ENCODE data around the gene TULP1. TPM values are rescaled to one million over a fixed set of nuclear protein-coding genes. Genes with fewer than 3 reads are reported as not detected.

Gene TULP1
- total and polyA plus RNA-seq, 2 of the 13 experiments (the other 11 are each of a cell fraction or from before 2014, with no cell fraction given): not detected

DNA sequence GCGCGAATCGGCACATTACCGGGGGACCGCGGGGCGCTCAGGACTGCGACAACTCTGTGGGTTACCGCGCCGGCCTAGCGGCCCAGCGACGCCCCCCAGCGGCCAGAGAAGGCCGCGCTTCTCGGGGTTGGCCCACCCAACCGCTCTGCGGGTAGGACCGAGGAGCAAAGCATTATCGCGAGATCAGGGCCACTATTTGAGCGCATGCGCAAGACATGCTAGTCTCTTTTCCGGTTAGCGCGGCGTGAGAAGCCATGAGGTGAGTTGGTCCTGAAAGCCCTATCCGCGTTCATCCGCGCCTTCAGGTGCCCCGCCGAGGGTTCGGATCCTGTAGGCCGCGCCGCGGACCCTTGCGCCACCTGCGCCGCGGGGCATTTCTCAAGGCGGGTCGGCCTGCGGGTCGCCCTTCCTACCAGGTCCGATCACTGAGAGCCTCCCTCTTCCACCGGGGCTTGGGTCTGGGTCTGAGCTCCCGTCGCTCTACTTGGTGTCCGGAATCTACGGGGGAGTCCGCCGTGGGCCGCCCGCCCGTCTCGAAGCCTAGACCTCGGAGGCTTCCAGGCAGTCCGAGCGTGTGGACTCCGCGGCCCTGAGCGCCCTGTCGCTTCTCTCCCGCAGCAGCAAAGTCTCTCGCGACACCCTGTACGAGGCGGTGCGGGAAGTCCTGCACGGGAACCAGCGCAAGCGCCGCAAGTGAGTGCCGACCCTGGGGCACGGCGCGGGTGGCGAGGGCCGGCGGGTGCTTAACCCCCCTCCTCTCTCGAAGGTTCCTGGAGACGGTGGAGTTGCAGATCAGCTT is 44.3 kb downstream of the TULP1 start, which contains the start of gene RPL10A (continued):
- TF ChIP-seq, protein P1, sequence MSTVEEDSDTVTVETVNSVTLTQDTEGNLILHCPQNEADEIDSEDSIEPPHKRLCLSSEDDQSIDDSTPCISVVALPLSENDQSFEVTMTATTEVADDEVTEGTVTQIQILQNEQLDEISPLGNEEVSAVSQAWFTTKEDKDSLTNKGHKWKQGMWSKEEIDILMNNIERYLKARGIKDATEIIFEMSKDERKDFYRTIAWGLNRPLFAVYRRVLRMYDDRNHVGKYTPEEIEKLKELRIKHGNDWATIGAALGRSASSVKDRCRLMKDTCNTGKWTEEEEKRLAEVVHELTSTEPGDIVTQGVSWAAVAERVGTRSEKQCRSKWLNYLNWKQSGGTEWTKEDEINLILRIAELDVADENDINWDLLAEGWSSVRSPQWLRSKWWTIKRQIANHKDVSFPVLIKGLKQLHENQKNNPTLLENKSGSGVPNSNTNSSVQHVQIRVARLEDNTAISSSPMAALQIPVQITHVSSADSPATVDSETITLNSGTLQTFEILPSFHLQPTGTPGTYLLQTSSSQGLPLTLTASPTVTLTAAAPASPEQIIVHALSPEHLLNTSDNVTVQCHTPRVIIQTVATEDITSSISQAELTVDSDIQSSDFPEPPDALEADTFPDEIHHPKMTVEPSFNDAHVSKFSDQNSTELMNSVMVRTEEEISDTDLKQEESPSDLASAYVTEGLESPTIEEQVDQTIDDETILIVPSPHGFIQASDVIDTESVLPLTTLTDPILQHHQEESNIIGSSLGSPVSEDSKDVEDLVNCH (CRISPR knock-in tag; IDR thresholded peaks at IDR 0.05): no peak
- peak; percentile 95 for TF ChIP-seq TMF1 (CRISPR knock-in tag; IDR thresholded peaks at IDR 0.05; ENCODE audit: low read depth)
- 0 out of 2 replicates have a peak, but pooled peaks have one; percentile 13 for TF ChIP-seq KDM1A (CRISPR knock-in tag; IDR thresholded peaks at IDR 0.05)
- TF ChIP-seq MBNL3 (CRISPR knock-in tag; conservative IDR thresholded peaks at IDR 0.05): no peak
- TF ChIP-seq SIX4 (CRISPR knock-in tag; IDR thresholded peaks at IDR 0.05): peak; percentile 82; the same call in 1 of the 2 replicates
- TF ChIP-seq, protein P2, sequence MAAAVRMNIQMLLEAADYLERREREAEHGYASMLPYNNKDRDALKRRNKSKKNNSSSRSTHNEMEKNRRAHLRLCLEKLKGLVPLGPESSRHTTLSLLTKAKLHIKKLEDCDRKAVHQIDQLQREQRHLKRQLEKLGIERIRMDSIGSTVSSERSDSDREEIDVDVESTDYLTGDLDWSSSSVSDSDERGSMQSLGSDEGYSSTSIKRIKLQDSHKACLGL (CRISPR knock-in tag; IDR thresholded peaks at IDR 0.05): peak; percentile 94
- TF ChIP-seq, protein P3, sequence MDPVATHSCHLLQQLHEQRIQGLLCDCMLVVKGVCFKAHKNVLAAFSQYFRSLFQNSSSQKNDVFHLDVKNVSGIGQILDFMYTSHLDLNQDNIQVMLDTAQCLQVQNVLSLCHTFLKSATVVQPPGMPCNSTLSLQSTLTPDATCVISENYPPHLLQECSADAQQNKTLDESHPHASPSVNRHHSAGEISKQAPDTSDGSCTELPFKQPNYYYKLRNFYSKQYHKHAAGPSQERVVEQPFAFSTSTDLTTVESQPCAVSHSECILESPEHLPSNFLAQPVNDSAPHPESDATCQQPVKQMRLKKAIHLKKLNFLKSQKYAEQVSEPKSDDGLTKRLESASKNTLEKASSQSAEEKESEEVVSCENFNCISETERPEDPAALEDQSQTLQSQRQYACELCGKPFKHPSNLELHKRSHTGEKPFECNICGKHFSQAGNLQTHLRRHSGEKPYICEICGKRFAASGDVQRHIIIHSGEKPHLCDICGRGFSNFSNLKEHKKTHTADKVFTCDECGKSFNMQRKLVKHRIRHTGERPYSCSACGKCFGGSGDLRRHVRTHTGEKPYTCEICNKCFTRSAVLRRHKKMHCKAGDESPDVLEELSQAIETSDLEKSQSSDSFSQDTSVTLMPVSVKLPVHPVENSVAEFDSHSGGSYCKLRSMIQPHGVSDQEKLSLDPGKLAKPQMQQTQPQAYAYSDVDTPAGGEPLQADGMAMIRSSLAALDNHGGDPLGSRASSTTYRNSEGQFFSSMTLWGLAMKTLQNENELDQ (CRISPR knock-in tag; IDR thresholded peaks at IDR 0.05; ENCODE audit: borderline replicate concordance): no peak
- peak; percentile 92; the same call in 1 of the 2 replicates for TF ChIP-seq IKZF5 (CRISPR knock-in tag; IDR thresholded peaks at IDR 0.05)
- TF ChIP-seq SKI (IDR thresholded peaks at IDR 0.05; ENCODE audit: partially characterized antibody): peak; percentile 31
- peak; percentile 93; the same call in 1 of the 2 replicates for TF ChIP-seq KDM4B (CRISPR knock-in tag; IDR thresholded peaks at IDR 0.05)
- TF ChIP-seq ZSCAN31 (CRISPR knock-in tag; IDR thresholded peaks at IDR 0.05; ENCODE audit: low read depth): peak; percentile 83
- peak; percentile 79; the same call in 1 of the 2 replicates for TF ChIP-seq ZNF142 (CRISPR knock-in tag; IDR thresholded peaks at IDR 0.05)
- TF ChIP-seq GABPA (IDR thresholded peaks at IDR 0.05; ENCODE audit: low read depth, low read length): no peak
- TF ChIP-seq GABPA (CRISPR knock-in tag; IDR thresholded peaks at IDR 0.05; ENCODE audit: low read depth): peak; percentile 82
- peak; percentile 78 for TF ChIP-seq ZNF747 (CRISPR knock-in tag; IDR thresholded peaks at IDR 0.05; ENCODE audit: borderline replicate concordance)
- no peak; the same call in 1 of the 2 replicates for TF ChIP-seq JUN (CRISPR knock-in tag; IDR thresholded peaks at IDR 0.05)
- peak; percentile 100 for TF ChIP-seq AGO2 (optimal IDR thresholded peaks at IDR 0.05; ENCODE audit: low read depth, low read length)
